Chondrocyte (in vitro differentiated cells): ENCODE measurements around the gene CRAMP1. TPM values are rescaled to one million over a fixed set of nuclear protein-coding genes. Genes with fewer than 3 reads are reported as not detected.

ENCODE experiments used
- DNase-seq: peaks from one replicate; pipeline ENCODE4 v3.0.0; 2021; ENCODE audit warnings: mixed read lengths, low spot score
- H3K27ac Mint-ChIP-seq: one replicate; pipeline ENCODE4 v1.8.0; 2021; ENCODE audit warnings: mild to moderate bottlenecking, moderate library complexity, mixed read lengths; ENCODE audit not compliant: unreplicated experiment
- H3K27me3 Mint-ChIP-seq: 2 replicates; pipeline ENCODE4 v1.8.0; 2021; ENCODE audit warnings: low read depth, mixed read lengths
- H3K36me3 Mint-ChIP-seq: 2 replicates; pipeline ENCODE4 v1.8.0; 2021; ENCODE audit warnings: low read depth, mixed read lengths
- H3K4me1 Mint-ChIP-seq: 2 replicates; pipeline ENCODE4 v1.8.0; 2021; ENCODE audit warnings: low read depth, mild to moderate bottlenecking, mixed read lengths
- H3K4me3 Mint-ChIP-seq: one replicate; pipeline ENCODE4 v1.8.0; 2021; ENCODE audit warnings: mild to moderate bottlenecking, moderate library complexity, mixed read lengths; ENCODE audit not compliant: unreplicated experiment
- H3K9me3 Mint-ChIP-seq: 2 replicates; pipeline ENCODE4 v1.8.0; 2021; ENCODE audit warnings: low read depth, mixed read lengths
- CTCF ChIP-seq: fragments of 200-600 bp; sonication (generic); IDR thresholded peaks from 2 replicates; pipeline ENCODE4 v1.5.0; 2021; ENCODE audit warnings: antibody characterized with exemption, mild to moderate bottlenecking, moderate library complexity
- total RNA-seq: library from RNA; stranded (reverse); gene quantifications from 3 replicates; pipeline ENCODE4 v1.2.1, GENCODE V29; 2021

The CRAMP1 gene
- total RNA-seq, 1 donor from 2014 or later, result 20.5 TPM

GRCh38 chr16:1580256-1580655, 31.9 kb upstream of the CRAMP1 start:
- Mint-ChIP-seq H3K4me1 (no peaks in the 10 kb centered on the region), H3K27ac (no peak overlapping the region), H3K36me3 (peaks cover 34% of the 10 kb centered on the region), H3K4me3 (no peak overlapping the region), H3K9me3 (no peaks in the 10 kb centered on the region), H3K27me3 (no peaks in the 10 kb centered on the region)
- no peak for DNase-seq
- no peak for TF ChIP-seq CTCF

GRCh38 chr16:1580956-1581355, 31.2 kb upstream of the CRAMP1 start:
- Mint-ChIP-seq H3K4me3 (no peak overlapping the region), H3K4me1 (no peaks in the 10 kb centered on the region), H3K27me3 (no peaks in the 10 kb centered on the region), H3K9me3 (no peaks in the 10 kb centered on the region), H3K36me3 (peaks cover 31% of the 10 kb centered on the region), H3K27ac (no peak overlapping the region)
- DNase-seq, result no peak
- no peak for TF ChIP-seq CTCF

- Mint-ChIP-seq H3K9me3 (no peaks in the 10 kb centered on the region), H3K36me3 (peaks cover 30% of the 10 kb centered on the region), H3K27ac (no peak overlapping the region), H3K27me3 (no peaks in the 10 kb centered on the region), H3K4me1 (no peaks in the 10 kb centered on the region), H3K4me3 (no peak overlapping the region)
- DNase-seq, result no peak
- TF ChIP-seq CTCF, result no peak
These were observed 30.4 kb upstream of the CRAMP1 start for GRCh38 chr16:1581804-1582203.

GRCh38 chr16:1583180-1583579, 29.0 kb upstream of the CRAMP1 start:
- Mint-ChIP-seq H3K27ac (no peak overlapping the region), H3K4me1 (no peaks in the 10 kb centered on the region), H3K36me3 (peaks cover 32% of the 10 kb centered on the region), H3K9me3 (no peaks in the 10 kb centered on the region), H3K4me3 (no peak overlapping the region), H3K27me3 (no peaks in the 10 kb centered on the region)
- TF ChIP-seq CTCF, result no peak
- DNase-seq, result no peak

GRCh38 chr16:1584926-1585484, 27.2 kb upstream of the CRAMP1 start:
- DNase-seq, result no peak
- Mint-ChIP-seq H3K27me3 (no peaks in the 10 kb centered on the region), H3K4me3 (no peak overlapping the region), H3K4me1 (no peaks in the 10 kb centered on the region), H3K9me3 (no peaks in the 10 kb centered on the region), H3K27ac (no peak overlapping the region), H3K36me3 (peaks cover 28% of the 10 kb centered on the region)
- TF ChIP-seq CTCF, result no peak
